Measurements from ENCODE around the gene DDX4.
A peak's percentile ranks its signal among the peaks of the same experiment; 100 is the strongest.

DDX4 gene

DNA sequence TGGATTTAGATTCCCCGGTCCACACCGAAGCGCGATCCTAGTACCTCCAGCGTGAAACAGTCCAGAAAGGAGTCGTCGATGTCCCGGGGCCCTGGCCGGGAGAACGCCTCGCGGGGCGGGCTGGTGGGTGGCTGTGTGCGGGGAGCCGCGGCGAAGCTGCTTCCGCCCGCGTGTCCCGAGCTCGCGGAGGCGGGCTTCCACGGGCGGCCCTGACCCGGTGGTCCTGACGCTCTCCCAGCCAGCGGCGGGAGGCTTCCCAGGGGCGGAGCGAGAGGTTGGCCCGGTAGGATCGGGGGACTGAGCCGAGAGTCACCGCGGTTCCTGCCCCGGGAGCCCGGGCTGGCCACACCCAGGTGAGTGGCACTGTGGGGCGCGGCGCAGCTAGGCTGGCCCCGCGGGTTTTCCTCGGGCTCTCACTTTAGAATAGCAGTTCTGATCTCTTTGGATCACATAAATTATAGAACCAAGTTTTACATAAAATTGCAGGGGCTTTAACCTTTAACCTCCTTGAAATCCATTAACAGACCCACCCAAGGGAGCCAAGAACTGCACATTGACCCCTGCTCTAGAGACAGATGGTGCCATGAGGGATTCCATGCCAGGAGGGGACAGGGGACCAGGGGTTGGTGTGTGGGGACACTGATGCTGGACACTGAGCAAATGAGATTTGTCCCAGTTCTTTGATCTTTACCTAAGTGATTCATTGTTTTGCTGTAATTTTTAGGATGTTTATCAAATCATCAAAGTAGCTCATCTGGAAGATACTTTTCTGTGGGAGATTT, 84.1 kb downstream of the DDX4 start:
- no peak for DNase-seq (ENCODE audit: low spot score)

- DNase-seq (ENCODE audit: low spot score): no peak
Observed at GRCh38 chr5:55823151-55823796, 85.4 kb downstream of the DDX4 start.

GRCh38 chr5:55829956-55830355, 92.1 kb downstream of the DDX4 start:
- no peak for DNase-seq (ENCODE audit: low spot score)

DNA sequence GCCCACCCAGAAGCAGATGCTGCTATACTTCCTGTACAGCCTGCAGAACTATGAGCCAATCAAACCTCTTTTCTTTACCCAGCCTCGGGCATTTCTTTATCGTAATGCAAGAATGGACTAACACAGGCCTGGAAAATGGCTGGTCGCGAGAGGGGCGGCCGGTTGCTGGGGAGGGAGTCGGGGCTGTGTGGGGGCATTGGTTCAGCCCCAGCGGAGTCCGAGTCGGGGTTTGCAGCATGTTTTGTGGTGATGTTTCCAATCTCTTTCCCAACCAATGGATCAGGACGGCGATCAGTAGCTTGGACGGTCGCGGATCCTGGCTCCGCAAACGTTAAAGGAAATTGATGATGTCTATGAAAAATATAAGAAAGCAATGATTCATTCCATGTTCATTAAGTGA, 94.6 kb downstream of the DDX4 start:
- no peak for DNase-seq (ENCODE audit: low spot score)

GRCh38 chr5:55836191-55836590, 98.3 kb downstream of the DDX4 start:
- DNase-seq (ENCODE audit: low spot score): no peak

DNA sequence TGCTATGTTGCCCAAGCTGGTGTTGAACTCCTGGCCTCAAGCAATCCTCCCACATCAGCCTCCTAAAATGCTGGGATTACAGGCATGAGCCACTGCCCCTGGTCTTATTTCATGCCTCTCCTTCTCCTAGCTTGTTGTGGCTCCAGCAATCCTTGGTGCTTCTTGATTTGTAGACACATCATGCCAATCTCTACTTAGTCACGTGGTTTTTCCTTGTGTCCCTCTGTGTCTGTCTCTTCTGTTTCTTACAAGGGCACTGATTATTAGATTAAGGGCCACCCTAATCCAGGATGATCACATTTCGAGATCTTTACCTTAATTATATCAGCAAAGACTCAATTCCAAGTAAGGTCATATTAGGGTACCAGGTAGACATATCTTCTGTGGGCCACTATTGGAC, 104.1 kb downstream of the DDX4 start:
- DNase-seq (ENCODE audit: low spot score): no peak

DNA sequence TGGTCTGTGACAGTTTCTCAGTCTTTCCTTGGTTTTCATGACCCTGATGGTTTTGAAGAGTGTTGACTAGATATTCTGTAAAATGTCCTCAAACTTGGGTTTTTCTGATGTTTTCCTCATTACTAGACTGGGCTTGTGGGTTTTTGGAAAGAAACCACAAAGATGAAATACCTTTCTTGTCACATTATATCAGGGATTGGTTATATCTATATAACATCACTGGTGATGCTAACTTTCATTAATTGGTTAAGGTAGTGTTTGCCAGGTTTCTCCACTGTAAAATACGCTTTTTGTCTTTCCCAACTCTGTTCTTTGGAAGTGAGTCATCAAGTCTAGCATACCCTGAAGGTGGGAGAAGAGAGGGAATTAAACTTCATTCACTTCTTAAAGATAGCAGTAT, 110.0 kb downstream of the DDX4 start:
- DNase-seq (ENCODE audit: low spot score): no peak

GRCh38 chr5:55848783-55849182, 110.9 kb downstream of the DDX4 start:
- DNase-seq (ENCODE audit: low spot score): no peak

GRCh38 chr5:55850839-55851674, 113.2 kb downstream of the DDX4 start, which contains the start of gene IL31RA:
Gene IL31RA (plus strand): TSS chr5:55851357. CDS start chr5:55851571, 214 bp downstream.
- peak; percentile 87 for DNase-seq (ENCODE audit: low spot score)

- no peak for DNase-seq (ENCODE audit: low spot score)
Observed at GRCh38 chr5:55851675-55851979, 113.8 kb downstream of the DDX4 start.

DNA sequence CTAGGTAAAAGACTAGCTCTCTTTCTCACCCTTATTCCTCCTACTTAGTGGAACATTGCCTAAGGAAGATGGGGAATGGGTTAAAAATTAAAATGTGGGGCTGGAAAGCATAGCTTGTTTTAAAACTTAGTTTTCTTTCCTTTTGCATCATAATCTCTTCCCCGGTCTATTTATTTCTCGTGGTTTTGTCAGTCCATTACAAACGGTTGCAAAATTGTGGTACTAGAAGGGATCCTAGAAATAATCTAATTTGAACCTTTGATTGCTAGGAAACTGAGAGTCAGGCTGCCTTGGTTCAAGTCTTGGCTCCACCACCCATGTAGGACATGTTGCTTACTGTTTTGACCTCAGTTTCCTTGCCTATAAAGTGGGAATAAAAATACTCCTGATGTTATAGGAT, 114.6 kb downstream of the DDX4 start:
- no peak for DNase-seq (ENCODE audit: low spot score)

GRCh38 chr5:55853041-55853670, 115.3 kb downstream of the DDX4 start:
- DNase-seq (ENCODE audit: low spot score): no peak

DNA sequence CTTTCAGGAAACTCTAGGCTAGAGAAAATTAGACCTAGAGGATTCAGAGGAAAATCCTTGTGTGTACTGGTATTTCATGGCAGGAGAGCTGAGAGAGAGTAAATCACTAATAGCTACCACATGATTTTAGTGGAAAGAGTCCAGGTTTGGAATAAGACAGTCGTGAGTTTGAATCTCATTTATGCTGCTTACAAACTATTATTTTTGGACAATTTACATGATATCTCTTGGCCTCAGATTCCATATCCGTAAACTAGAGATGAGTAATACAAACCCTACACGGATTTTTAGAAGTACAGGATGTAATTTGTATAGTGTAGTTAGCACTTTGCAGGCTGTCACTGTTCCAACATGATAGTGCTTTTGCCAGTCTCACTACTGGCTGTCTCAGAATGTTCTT, 116.0 kb downstream of the DDX4 start:
- no peak for DNase-seq (ENCODE audit: low spot score)

- no peak for DNase-seq (ENCODE audit: low spot score)
Observed at GRCh38 chr5:55855509-55855908, 117.6 kb downstream of the DDX4 start.

- no peak for DNase-seq (ENCODE audit: low spot score)
Observed at GRCh38 chr5:55856516-55857246, 118.8 kb downstream of the DDX4 start.

- DNase-seq (ENCODE audit: low spot score): no peak
Observed at GRCh38 chr5:55857247-55857640, 119.4 kb downstream of the DDX4 start.

DNA sequence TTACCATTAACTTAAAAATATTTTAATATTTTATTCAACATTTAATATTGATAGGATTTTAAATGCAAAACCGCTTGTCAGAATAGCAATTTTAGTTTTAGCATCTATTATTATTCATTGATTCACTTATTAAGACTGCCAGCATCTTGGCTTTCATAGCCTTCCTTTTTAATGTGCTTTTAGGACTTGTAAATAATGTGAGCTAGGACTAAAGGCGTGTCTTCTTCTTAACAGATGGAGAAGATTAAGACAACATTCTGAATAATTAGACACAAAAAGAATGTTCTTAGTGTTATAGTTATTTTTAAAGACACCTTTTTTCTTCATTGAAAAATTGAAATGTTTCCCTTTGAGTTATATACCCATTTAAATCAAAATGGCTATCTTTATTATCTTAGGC, 120.2 kb downstream of the DDX4 start:
- no peak for DNase-seq (ENCODE audit: low spot score)

GRCh38 chr5:55860288-55860687, 122.4 kb downstream of the DDX4 start:
- no peak for DNase-seq (ENCODE audit: low spot score)

DNA sequence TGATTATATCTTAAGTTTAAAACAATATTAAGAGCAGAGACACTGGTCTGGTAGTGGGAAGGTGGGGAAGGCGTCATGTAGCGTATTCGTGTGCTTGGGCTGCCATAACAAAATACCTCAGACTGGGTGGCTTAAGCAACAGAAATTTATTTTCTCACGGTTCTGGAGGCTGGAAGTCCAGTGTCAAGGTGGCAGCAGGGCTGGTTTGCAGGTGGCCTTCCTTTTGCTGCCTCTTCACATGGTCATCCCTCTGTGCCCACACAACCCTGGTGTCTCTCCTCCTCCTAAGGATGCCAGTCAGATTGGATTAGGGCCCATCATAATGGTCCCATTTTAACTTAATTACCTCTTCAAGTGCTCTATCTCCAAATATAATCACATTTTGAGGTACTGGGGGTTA, 122.8 kb downstream of the DDX4 start:
- no peak for DNase-seq (ENCODE audit: low spot score)

GRCh38 chr5:55864606-55865541, 127.0 kb downstream of the DDX4 start:
- no peak for DNase-seq (ENCODE audit: low spot score)

- DNase-seq (ENCODE audit: low spot score): peak; percentile 8
Observed at GRCh38 chr5:55865831-55866230, 128.0 kb downstream of the DDX4 start.

Measured in RKO (cell line).